A673 (cell line): ENCODE measurements around the gene LINGO1.

ENCODE experiments used
- EZH2 ChIP-seq: fragments of 200-600 bp; sonication (generic); IDR thresholded peaks from 2 replicates; pipeline ENCODE4 v1.6.1; 2017; ENCODE audit warnings: borderline replicate concordance, low read depth, mild to moderate bottlenecking, mixed read lengths, antibody characterized with exemption, low read length; ENCODE audit not compliant: poor library complexity, severe bottlenecking
- TF ChIP-seq, protein P1 (sequence below): fragments of 300-800, 200-600 bp; sonication (generic); conservative IDR thresholded peaks from 2 replicates; pipeline ENCODE4 v1.5.1; 2017; ENCODE audit warnings: low read depth, mild to moderate bottlenecking, antibody characterized with exemption, low read length, moderate library complexity, mixed read lengths

DNA sequence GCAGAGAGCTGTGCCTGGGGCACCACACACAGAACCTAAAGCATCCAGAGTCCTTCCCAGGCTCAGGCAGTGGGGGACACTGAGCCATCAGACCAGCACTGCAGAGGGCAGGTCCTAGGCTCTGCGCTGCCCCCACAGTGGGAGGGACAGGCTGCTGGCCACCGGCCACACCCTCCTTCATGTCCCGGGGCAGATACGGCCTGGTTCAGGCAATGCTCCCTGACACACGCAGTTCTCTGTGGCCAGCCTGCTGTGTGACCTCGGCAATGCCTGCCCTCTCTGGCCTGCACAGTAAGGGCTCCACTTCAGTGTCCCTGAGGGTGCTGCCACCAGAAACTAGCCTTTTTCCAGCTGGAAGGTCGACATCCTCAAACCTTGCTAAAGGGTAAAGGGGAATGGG, 12.4 kb downstream of the LINGO1 start:
- no peak for TF ChIP-seq EZH2
- TF ChIP-seq, protein P1, sequence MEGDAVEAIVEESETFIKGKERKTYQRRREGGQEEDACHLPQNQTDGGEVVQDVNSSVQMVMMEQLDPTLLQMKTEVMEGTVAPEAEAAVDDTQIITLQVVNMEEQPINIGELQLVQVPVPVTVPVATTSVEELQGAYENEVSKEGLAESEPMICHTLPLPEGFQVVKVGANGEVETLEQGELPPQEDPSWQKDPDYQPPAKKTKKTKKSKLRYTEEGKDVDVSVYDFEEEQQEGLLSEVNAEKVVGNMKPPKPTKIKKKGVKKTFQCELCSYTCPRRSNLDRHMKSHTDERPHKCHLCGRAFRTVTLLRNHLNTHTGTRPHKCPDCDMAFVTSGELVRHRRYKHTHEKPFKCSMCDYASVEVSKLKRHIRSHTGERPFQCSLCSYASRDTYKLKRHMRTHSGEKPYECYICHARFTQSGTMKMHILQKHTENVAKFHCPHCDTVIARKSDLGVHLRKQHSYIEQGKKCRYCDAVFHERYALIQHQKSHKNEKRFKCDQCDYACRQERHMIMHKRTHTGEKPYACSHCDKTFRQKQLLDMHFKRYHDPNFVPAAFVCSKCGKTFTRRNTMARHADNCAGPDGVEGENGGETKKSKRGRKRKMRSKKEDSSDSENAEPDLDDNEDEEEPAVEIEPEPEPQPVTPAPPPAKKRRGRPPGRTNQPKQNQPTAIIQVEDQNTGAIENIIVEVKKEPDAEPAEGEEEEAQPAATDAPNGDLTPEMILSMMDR: no peak
